ENCODE measurements around the gene NFIA.
"Not testable (repeated sequence)": the region's sequence is repeated elsewhere in the genome, so short reads cannot be mapped to it uniquely, and the experiment has no call there.

The NFIA gene

DNA sequence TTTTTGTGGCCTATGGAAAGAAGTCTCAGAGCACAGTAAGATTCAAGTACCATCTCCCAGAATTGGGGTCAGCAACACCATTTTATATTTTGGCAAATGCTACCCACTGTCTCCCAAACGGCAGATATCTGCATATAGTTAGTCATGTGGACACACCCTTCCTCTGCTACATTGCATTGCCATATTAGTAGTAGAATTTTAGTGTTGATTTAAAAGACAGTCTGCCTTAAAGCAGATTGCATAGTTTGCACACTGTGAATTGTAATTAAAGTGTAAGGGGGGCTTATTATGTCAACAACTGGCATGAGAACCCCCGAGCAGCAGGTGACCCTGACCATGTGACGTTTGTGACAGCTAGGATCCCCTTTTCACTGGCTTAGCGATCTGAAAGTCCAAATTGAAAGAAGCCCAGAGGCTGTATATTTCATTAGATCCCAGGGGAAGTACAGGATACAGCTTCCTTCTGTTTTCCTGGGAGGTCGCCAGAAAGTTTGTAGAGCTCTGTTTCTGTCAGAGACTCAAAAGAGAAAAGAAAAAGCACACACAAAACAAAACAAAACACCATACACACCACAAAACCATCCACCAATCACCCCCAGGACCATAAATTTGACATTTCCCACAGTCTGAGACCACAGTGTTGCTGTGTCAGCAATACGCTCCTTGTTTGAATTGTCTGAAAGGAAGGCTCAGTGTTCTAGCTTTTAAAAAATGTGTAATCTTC lies 172.4 kb downstream of the NFIA start:
- DNase-seq: no peak

- DNase-seq: no peak
These were observed 173.0 kb downstream of the NFIA start for GRCh38 chr1:61255358-61255703.

- no peak for DNase-seq
These were observed 177.2 kb downstream of the NFIA start for GRCh38 chr1:61259379-61260148.

DNA sequence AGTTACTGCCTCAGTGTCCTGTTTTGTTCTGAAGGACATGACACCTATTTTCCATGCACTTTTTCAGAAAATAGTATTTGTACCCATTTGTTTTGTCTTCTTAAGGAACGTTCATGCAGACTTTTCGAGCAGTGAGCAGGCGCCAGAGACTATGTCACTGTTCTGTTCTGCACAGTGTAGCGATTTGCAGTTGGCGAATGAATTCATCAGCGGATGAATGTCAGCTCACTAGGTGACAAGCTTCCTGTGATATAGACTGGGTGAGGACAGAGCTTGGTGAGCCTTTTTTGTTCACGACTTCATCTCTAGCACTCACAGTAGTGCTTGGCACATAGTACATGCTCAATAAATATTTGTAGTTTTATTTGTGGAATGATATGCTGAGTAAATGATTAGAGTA lies 177.8 kb downstream of the NFIA start:
- no peak for DNase-seq

DNA sequence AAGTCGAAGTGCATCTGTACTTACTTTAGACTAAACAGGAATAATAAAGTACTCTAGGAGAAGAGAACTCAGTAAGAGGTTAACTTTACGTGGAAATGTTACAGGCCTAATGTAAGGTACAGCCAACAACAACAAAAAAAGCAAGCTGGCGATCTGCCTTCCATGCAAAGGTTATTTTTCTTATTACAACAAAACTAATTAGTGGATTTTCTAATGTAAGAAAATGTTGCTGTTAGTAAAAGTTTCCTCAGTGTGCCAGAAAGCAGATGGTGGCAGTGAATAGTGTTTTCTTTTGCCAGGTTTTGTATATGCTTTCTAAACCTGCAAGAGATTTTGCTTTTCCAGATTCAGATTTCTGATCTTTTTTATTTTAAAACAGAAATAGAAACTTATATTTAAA lies 179.2 kb downstream of the NFIA start:
- DNase-seq: no peak

DNA sequence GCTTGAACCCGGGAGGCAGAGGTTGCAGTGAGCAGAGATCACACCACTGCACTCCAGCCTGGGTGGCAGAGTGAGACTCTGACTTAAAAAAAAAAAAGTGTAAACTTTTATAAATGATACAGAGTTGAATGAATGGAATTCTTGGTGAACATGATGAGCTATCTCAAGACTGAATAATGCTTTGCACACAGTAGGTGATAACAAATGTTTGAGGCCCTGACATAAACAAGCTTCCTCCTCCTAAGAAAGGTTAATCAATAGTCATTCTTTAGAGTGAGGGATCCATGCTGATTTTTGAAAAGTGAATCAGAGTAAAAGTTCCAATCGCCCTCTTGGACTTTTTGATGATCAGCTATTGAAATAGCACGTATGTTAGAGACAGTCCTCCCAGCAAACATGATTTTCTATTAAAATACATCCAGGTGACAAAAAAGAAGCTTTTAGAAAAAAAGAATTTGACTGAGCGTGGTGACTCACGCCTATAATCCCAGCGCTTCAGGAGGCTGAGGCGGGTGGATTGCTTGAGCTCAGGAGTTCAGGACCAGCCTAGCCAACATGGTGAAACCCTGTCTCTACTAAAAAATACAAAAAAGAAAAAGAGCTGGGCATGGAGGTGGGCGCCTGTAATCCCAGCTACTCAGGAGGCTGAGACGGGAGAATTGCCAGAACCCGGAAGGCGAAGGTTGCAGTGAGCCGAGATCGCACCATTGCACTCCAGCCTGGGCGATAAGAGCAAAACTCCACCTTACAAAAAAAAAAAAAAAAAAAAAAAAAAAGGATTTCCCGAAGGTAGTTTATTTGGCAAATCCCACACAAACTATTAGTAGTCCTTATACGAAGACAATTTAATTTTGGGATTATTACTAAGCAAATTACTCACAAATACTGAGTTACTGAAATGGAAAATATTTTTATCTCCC lies 181.8 kb downstream of the NFIA start:
- no peak for DNase-seq

DNA sequence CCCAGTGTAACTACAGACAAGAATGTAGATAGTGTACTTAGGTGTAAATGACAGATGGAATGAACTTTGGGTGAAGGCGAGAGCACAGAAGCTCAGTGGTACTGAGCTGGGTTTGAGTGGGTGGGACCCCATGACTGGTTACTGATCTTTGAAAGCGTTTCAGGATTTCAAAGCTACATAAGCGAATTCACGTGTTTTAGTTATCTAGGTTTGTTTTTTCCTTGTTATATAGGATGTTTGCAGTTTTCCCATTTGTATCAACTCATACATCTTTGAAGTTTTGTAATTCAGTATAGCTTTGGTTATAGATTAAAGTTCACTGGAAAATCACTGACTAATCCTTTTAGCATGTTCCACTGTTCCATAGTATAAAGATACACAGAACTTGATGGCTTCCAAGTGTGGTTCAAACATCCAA lies 182.5 kb downstream of the NFIA start:
- no peak for DNase-seq

DNA sequence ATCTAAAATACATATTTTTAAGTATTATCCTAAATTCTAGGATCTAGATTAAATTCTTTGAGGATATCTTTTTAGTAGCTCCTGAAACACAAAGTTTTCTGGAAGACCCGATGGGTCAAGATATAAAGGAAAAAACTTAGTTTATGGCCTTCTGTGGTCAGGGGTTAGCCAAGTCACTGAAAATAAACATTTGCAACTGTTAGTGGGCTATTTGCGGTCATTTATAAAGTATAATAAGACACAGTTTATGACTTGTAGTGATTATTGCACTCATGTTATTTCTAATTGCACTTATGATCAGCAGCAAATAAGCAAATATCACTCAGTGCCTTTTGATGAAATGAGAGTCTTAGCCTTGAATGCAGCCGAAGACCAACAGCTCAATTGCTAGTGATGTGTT lies 183.3 kb downstream of the NFIA start:
- DNase-seq: no peak

DNA sequence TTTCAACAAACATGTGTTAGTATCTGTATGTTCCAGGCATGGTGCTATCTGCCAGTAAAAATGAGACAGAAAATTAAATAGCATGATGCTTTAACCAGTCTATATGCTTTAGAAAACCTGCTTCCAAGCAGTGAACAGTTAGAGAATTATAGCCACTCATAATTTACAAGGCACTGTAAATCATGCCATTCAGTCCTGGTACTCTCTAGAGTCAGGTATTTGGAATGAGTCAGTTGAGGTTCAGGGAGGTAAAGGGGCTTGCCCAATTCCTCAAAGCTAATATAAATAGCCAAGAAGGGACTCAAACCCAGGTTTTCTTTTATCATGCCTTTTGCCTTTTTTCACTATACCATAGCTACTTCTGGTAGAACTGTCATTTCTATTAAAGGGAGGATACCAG lies 184.4 kb downstream of the NFIA start:
- no peak for DNase-seq

DNA sequence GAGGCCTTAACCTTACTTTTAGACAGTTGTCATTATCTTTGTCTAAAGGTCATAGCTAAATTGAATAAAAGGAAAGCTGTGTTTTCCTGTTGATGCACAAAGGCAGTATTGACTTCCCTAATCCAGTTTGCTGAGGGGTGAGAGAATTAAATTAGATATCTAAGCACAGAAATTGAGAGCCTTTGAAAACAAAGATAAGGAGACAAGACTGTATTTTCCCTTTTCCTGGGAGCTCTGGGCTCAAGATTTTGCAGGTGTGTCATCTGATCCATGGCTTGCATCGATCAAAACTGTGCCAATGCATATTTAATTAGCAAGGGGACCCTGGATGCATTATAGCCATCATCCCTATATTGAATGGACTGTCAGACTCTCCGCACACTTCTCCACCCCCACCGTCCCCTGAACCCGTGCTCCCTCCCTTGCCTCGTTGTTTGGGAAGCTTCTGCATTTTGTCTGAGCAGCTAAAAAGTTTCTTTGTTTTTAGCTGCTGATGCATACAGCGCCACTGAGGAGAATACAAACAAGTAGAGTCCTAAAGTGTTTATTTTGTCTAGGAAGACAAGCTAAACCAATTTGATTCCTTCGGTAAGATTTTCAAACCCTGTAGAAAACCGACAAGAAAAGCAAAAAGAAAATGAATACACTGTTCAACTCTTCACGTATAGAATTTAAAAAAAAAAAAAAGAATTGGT lies 186.3 kb downstream of the NFIA start:
- no peak for DNase-seq

DNA sequence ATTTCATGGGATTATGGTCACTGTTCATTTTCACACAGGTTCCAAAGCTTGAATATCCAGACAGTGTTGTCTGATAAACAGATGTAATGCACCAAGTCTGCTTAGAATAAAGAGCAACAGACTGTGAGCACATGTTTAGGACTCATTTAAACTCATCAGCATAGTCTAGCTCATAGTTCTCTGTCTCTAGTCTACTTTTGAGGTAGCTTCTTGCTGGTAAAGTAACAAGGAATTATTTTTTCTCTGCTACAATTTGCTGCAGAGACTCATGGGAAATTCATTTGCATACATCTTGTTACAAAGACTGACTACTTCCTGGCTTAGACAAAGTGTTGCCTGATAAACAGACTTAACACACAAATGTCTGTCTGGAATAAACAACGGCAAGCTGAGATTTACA lies 187.2 kb downstream of the NFIA start:
- no peak for DNase-seq

DNA sequence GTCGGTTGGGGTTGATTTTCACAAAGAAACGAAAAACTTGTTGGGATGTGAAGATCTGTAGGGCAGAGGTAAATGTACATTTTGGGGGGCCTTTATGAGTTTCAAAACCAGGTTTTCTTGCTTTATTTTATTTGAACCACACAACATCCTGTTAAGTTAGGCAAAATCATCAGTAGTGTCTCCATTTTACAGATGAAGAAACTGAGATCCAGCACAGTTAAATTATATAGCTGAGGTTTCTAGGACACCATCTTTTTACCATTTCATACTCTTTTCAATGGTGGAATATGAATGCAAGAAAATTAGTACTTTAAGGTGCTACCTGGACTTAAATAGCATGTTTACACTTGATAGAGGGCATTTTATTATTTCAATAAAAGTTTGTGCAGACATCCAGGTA lies 187.7 kb downstream of the NFIA start:
- no peak for DNase-seq

DNA sequence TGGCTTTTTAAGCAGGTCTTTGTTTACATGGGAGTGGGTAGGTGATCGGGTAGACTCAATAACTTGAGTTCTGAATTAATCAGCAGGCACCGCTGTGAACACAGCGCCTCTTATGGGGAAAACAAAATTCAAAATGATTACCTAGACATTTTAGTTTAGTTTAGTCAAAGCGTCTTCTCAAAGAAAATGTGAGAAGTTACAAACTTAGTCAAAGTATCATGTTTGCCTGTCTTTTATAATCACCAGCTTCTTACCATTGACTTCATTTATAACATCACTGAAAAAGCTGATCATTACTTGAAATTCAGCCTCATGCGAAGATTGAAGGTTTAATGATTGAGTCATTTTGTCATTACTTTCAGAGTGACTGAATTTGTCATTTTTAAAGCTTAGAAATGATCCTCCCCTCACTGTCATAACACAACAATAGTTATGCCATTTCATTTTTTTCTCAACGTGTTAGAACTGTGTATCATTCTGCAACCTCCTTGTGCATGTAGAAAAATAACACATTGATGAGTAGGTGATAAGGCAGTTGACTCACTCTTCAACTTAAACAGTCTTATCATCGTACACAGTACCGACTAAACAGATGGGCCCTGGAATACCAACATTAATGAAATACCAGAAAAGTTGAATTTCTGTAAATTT lies 188.5 kb downstream of the NFIA start:
- DNase-seq: no peak

GRCh38 chr1:61271412-61271789 lies 189.0 kb downstream of the NFIA start:
- no peak for DNase-seq

DNA sequence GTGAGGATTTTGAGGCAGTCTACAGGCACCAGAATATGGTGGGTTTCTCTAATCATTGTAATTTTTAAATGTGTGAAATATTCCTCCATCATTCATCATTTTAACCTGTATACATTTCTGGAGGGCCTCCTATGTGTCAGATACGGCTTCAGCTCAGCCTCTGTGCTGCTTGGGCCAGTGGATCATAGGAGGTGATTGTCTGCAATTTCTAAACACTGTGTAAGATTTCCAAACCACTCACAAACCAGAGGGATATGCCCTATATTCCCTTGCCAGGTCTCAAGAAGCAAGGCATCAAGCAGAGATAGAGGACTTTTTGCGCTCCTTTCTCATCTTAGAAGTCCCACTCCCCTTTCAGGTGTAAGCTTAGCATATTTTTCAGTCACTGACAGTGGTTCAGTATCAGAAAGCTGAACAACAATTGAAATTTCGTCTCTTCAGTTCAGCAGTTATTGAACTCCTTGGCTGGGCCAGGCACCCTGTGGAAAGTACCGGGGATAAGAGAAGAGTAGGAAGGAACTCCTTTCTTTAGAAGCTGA lies 190.9 kb downstream of the NFIA start:
- no peak for DNase-seq

- DNase-seq: no peak
These were observed 191.5 kb downstream of the NFIA start for GRCh38 chr1:61273861-61274260.

DNA sequence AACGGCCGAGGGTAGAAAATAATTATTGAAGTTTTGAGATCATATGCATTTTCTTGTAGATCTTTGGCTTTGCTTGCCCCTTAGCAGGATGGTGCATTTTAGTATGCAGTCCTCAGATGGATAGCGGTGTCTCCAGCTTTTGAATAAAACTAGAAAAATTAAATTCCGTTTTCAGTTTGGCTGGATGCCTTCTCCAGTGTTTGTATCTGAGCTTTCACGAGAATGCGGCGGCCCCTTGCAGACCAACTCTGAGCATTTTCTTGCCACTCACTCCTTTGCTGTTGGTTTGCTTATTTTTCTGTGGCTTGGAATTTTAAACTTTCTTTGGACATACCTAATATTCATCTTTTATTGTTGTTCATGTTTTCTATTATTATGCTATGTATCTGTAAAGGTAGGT lies 192.6 kb downstream of the NFIA start:
- no peak for DNase-seq

- no peak for DNase-seq
These were observed 193.9 kb downstream of the NFIA start for GRCh38 chr1:61276246-61276645.

DNA sequence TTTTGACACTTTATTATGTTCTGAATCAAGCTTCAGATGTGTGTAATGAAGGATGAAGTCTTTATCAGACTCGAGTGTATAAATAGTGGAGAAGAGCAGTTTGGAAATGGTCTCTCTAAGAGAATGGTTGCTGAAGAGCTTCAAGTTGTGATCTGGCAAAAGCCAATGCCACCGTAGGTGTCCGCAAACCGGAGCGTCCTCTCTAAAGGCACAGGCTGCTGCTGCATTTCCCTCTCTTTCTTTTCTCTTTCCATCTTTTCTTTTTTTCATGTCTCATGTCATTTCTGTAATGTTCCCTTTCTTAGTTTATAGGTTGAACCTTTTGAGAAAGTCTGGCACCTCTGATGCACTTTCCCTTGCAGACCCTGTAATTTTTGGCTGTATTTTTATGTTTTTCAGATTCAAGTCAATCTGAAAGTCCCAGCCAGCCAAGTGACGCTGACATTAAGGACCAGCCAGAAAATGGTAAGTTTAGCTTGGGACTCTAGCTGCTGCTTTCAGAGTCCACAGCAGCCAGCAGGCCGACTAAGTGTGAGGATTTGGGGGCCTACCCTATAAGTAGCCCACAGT lies 194.8 kb downstream of the NFIA start:
- DNase-seq: no peak

GRCh38 chr1:61278503-61278902 lies 196.1 kb downstream of the NFIA start:
- not testable (repeated sequence) for DNase-seq

DNA sequence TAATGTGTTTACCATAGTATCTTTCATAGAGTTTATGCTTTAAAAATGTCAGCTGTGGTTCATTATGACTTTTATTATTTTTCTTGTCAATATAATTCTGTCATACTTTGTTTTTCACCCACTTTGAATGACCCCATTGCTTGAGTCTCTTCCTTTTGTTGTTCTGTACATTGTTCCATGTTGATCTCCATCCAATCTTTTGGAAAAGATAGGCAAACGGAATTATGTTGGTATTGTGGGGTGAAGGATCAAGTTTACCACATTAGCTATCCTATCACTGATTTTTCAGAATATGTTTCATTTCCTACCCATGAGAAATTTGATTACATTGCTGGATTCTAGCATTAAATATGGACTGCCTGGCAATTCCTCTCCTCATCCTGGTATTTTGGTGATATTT lies 196.6 kb downstream of the NFIA start:
- DNase-seq: no peak

DNA sequence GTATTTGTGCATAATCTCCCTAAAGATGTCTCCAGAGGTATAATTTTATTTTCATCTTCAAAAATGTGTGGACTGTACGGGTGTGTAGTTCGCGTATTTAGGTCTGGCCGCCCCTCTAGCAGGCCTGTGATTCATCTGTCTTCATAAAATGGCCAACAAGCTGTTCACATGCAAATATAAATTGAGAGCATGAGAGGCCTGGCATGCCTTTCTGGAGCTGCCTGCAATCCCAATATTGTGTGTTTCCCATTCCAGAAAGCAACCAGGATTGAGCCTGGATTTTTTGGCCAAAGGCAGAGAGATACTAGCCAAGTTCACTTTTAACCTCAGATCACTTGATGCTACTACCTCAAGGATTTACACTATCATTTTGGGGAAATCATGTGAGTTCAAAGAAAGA lies 197.2 kb downstream of the NFIA start:
- DNase-seq: no peak

All from stimulated activated naive CD4-positive, alpha-beta T cell (primary cell).